ENCODE results near the gene TYR.
"Not testable (repeated sequence)": the region's sequence is repeated elsewhere in the genome, so short reads cannot be mapped to it uniquely, and the experiment has no call there.

The TYR gene

GRCh38 chr11:89177691-89178231 is at the start of gene TYR:
Gene TYR, plus strand, starts transcription at chr11:89177875. Its CDS starts 79 bp downstream, at chr11:89177954.
- no peak for DNase-seq

- no peak for DNase-seq
Measured at GRCh38 chr11:89136606-89137005, 41.1 kb upstream of the TYR start.

GRCh38 chr11:89147229-89147628 is 30.4 kb upstream of the TYR start:
- no peak for DNase-seq

GRCh38 chr11:89159974-89160373 is 17.7 kb upstream of the TYR start:
- DNase-seq, result no peak

- DNase-seq, result no peak
Measured at GRCh38 chr11:89161949-89162348, 15.7 kb upstream of the TYR start.

GRCh38 chr11:89163686-89164085 is 14.0 kb upstream of the TYR start:
- DNase-seq, result no peak

- DNase-seq, result no peak
Measured at GRCh38 chr11:89168396-89168795, 9.3 kb upstream of the TYR start.

GRCh38 chr11:89175796-89176195 is 1.9 kb upstream of the TYR start:
- DNase-seq, result no peak

GRCh38 chr11:89176938-89177337 is 737 bp upstream of the TYR start:
- DNase-seq, result no peak

GRCh38 chr11:89181111-89181510 is 3.4 kb downstream of the TYR start:
- no peak for DNase-seq

- DNase-seq, result no peak
Measured at GRCh38 chr11:89182773-89183518, 5.3 kb downstream of the TYR start.

GRCh38 chr11:89184021-89184420 is 6.3 kb downstream of the TYR start:
- no peak for DNase-seq

GRCh38 chr11:89189776-89190175 is 12.1 kb downstream of the TYR start:
- DNase-seq, result no peak

- DNase-seq, result no peak
Measured at GRCh38 chr11:89201138-89201537, 23.5 kb downstream of the TYR start.

GRCh38 chr11:89203814-89204213 is 26.1 kb downstream of the TYR start:
- DNase-seq, result no peak

- no peak for DNase-seq
Measured at GRCh38 chr11:89205378-89205777, 27.7 kb downstream of the TYR start.

GRCh38 chr11:89220684-89221339 is 43.1 kb downstream of the TYR start:
- DNase-seq, result no peak

GRCh38 chr11:89235083-89235482 is 57.4 kb downstream of the TYR start:
- no peak for DNase-seq

GRCh38 chr11:89235976-89236375 is 58.3 kb downstream of the TYR start:
- DNase-seq, result no peak

- not testable (repeated sequence) for DNase-seq
Measured at GRCh38 chr11:89247007-89247406, 69.3 kb downstream of the TYR start.

GRCh38 chr11:89249196-89249595 is 71.5 kb downstream of the TYR start:
- DNase-seq, result no peak

GRCh38 chr11:89261483-89261882 is 83.8 kb downstream of the TYR start:
- DNase-seq, result not testable (repeated sequence)

- DNase-seq, result no peak
Measured at GRCh38 chr11:89267660-89268302, 90.1 kb downstream of the TYR start.

Data from activated CD4-positive, CD25-positive, alpha-beta regulatory T cell (primary cell).